IMR-90 (cell line): ENCODE data around the gene IFIT5. TPM values are rescaled to one million over a fixed set of nuclear protein-coding genes. Genes with fewer than 3 reads are reported as not detected.
"Not testable (repeated sequence)": the region's sequence is repeated elsewhere in the genome, so short reads cannot be mapped to it uniquely, and the experiment has no call there.

Source experiments
- ATAC-seq: fragments of 200-7000 bp; cut with Tn5 transposase; 2 replicates; pipeline ENCODE4 v1.9.1; 2020; ENCODE audit warnings: low read depth, mild to moderate bottlenecking, moderate library complexity
- BruUV-seq: library from RNA; stranded (reverse); fragments of 400-500 nt; replicated peaks from 2 replicates; lab custom pipeline; 2021; lab: Mats Ljungman, UMichigan
- CTCF ChIA-PET: fragments of 300-600 bp; formaldehyde crosslinking; extraction: SDS; loops from one replicate; lab custom pipeline; 2021; ENCODE audit warnings: antibody characterized with exemption; lab: Yijun Ruan, JAX
- POLR2A ChIA-PET: fragments of 300-600 bp; sonication (Branson Sonifier 250); formaldehyde crosslinking; loops from one replicate; lab custom pipeline; 2022; ENCODE audit warnings: antibody characterized with exemption; ENCODE audit not compliant: unreplicated experiment; lab: Charles Lee
- DNase-seq: peaks from one replicate; pipeline ENCODE4 v3.0.0; 2013
- H2AFZ ChIP-seq: replicated peaks from 2 replicates; pipeline ENCODE3; 2013; ENCODE audit warnings: low read length, mild to moderate bottlenecking; ENCODE audit not compliant: poor library complexity
- H2AK5ac ChIP-seq: 2 replicates; pipeline ENCODE4 v1.6.1; 2013; ENCODE audit warnings: low read depth, low read length, inconsistent platforms
- H2AK9ac ChIP-seq: replicated peaks from 2 replicates; pipeline ENCODE3; 2013; ENCODE audit warnings: mild to moderate bottlenecking, low read depth, low read length, moderate library complexity; ENCODE audit not compliant: poor library complexity
- H2BK120ac ChIP-seq: 2 replicates; pipeline ENCODE4 v1.6.1; 2013; ENCODE audit warnings: low read depth, low read length, inconsistent platforms
- H2BK15ac ChIP-seq: 3 replicates; pipeline ENCODE4 v1.6.1; 2013; ENCODE audit warnings: low read depth, low read length, inconsistent platforms
- H2BK20ac ChIP-seq: 2 replicates; pipeline ENCODE4 v1.6.1; 2013; ENCODE audit warnings: low read depth, mild to moderate bottlenecking, inconsistent platforms, low read length, moderate library complexity
- H2BK5ac ChIP-seq: 2 replicates; pipeline ENCODE4 v1.6.1; 2013; ENCODE audit warnings: mild to moderate bottlenecking, low read depth, low read length, inconsistent platforms; ENCODE audit not compliant: poor library complexity, severe bottlenecking
- H3K14ac ChIP-seq: replicated peaks from 2 replicates; pipeline ENCODE4 v1.6.1; 2013; ENCODE audit warnings: low read depth, low read length, inconsistent platforms
- H3K18ac ChIP-seq: 2 replicates; pipeline ENCODE4 v1.6.1; 2013; ENCODE audit warnings: low read depth, low read length, control low read depth
- H3K23ac ChIP-seq: 2 replicates; pipeline ENCODE4 v1.6.1; 2013; ENCODE audit warnings: low read depth, low read length, inconsistent platforms
- H3K27ac ChIP-seq: 2 replicates; pipeline ENCODE4 v1.5.1; 2013; ENCODE audit warnings: mild to moderate bottlenecking, control low read depth, low read length; ENCODE audit not compliant: insufficient read depth
- H3K27me3 ChIP-seq: 2 replicates; pipeline ENCODE4 v1.6.1; 2013; ENCODE audit warnings: low read length; ENCODE audit not compliant: control insufficient read depth, insufficient read depth
- H3K36me3 ChIP-seq: 2 replicates; pipeline ENCODE4 v1.6.1; 2013; ENCODE audit warnings: low read length, mixed read lengths; ENCODE audit not compliant: control insufficient read depth, insufficient read depth
- H3K4ac ChIP-seq: 2 replicates; pipeline ENCODE4 v1.6.1; 2013; ENCODE audit warnings: low read depth, low read length, inconsistent platforms
- H3K4me1 ChIP-seq: 2 replicates; pipeline ENCODE4 v1.6.1; 2013; ENCODE audit warnings: low read length, mixed read lengths; ENCODE audit not compliant: control insufficient read depth, insufficient read depth
- H3K4me2 ChIP-seq: 2 replicates; pipeline ENCODE4 v1.6.1; 2013; ENCODE audit warnings: low read depth, mild to moderate bottlenecking, control low read depth, low read length, moderate library complexity
- H3K4me3 ChIP-seq: 2 replicates; pipeline ENCODE4 v1.5.1; 2013; ENCODE audit warnings: low read depth, mild to moderate bottlenecking, control low read depth, low read length, moderate library complexity; ENCODE audit not compliant: insufficient read depth
- H3K56ac ChIP-seq: 2 replicates; pipeline ENCODE4 v1.6.1; 2013; ENCODE audit warnings: low read length, inconsistent platforms; ENCODE audit not compliant: insufficient read depth; ENCODE audit errors: extremely low read depth
- H3K79me1 ChIP-seq, 2 experiments: 2 replicates each; pipeline ENCODE4 v1.6.1; 2013; ENCODE audit warnings: low read length in 2 of 2, inconsistent platforms in 1 of 2, low read depth in 1 of 2
- H3K9ac ChIP-seq: 2 replicates; pipeline ENCODE4 v1.6.1; 2013; ENCODE audit warnings: low read depth, low read length, control low read depth
- H3K9me1 ChIP-seq: 2 replicates; pipeline ENCODE4 v1.6.1; 2013; ENCODE audit warnings: low read length, inconsistent platforms; ENCODE audit not compliant: insufficient read depth
- H3K9me3 ChIP-seq: 2 replicates; pipeline ENCODE4 v1.6.1; 2013; ENCODE audit warnings: low read length; ENCODE audit not compliant: control insufficient read depth, insufficient read depth
- H4K20me1 ChIP-seq: 2 replicates; pipeline ENCODE4 v1.6.1; 2013; ENCODE audit warnings: low read length, inconsistent platforms; ENCODE audit not compliant: insufficient read depth
- H4K5ac ChIP-seq: 2 replicates; pipeline ENCODE4 v1.6.1; 2013; ENCODE audit warnings: mild to moderate bottlenecking, low read depth, low read length, control low read depth
- H4K8ac ChIP-seq, 2 experiments: 2 replicates each; pipeline ENCODE4 v1.6.1; 2013; ENCODE audit warnings: low read depth in 2 of 2, low read length in 2 of 2, control low read depth in 1 of 2, inconsistent platforms in 1 of 2
- H4K91ac ChIP-seq: 2 replicates; pipeline ENCODE4 v1.6.1; 2013; ENCODE audit warnings: low read depth, low read length, inconsistent platforms; ENCODE audit not compliant: insufficient read depth
- WGBS, 2 experiments: methylation state at CpG; one replicate each; pipeline versions ENCODE4 v1.1.5 to v1.1.7; 2013; ENCODE audit warnings: missing lambda C conversion rate in 2 of 2; ENCODE audit not compliant: insufficient read length in 1 of 2; ENCODE audit errors: extremely low coverage in 2 of 2; 5-methylcytosine and 5-hydroxymethylcytosine counted together
- dilution Hi-C: fragments of 300-500 bp; cut with HindIII; formaldehyde crosslinking; loops from one replicate; pipeline ENCODE4 v1.14.3; 2018; ENCODE audit warnings: low sequenced_read_pairs; ENCODE audit not compliant: unreplicated experiment
- in situ Hi-C: fragments of 300-500 bp; cut with MboI; formaldehyde crosslinking; loops from 3 replicates; pipeline ENCODE4 v1.14.3; 2019; ENCODE audit warnings: low sequenced_read_pairs, inconsistent platforms, mixed read lengths
- intact Hi-C: fragments of 100-400 bp; cut with micrococcal nuclease; formaldehyde crosslinking; loops from 2 replicates; pipeline ENCODE4 v1.10.0; 2022
- polyA plus RNA-seq, 3 experiments: library from polyadenylated mRNA; depleted of rRNA; stranded (reverse); fragments of >200 nt; gene quantifications; 2 replicates each; pipeline ENCODE4 v1.2.3, GENCODE V29; 2012; ENCODE audit warnings: low replicate concordance in 1 of 3
- total RNA-seq: library from RNA; depleted of rRNA; stranded (reverse); fragments of >200 nt; gene quantifications from 2 replicates; pipeline ENCODE4 v1.2.3, GENCODE V29; 2012

IFIT5 gene
- total and polyA plus RNA-seq, 2 of the 4 experiments (the other 2 are of a cell fraction) = 5.2 to 18.1 TPM

GRCh38 chr10:89409282-89409681 is 5.1 kb upstream of the IFIT5 start:
- 100% methylated on average over 3 of the region's 5 CpGs; no CpG with 5 or more reads in 1 of the 2 experiments for WGBS, 2 experiments
- DNase-seq, H3K9me1 ChIP-seq, H3K27ac ChIP-seq, H3K4me3 ChIP-seq, dilution Hi-C loops, H3K4ac ChIP-seq, in situ Hi-C loops, H3K56ac ChIP-seq, intact Hi-C loops, H2AK5ac ChIP-seq, H4K8ac ChIP-seq, CTCF ChIA-PET, H4K20me1 ChIP-seq, H2BK15ac ChIP-seq, H2AFZ ChIP-seq, H3K9ac ChIP-seq, H3K4me1 ChIP-seq, H3K4me2 ChIP-seq, H3K14ac ChIP-seq, H3K9me3 ChIP-seq, H3K27me3 ChIP-seq, H3K79me1 ChIP-seq, H2BK120ac ChIP-seq, H4K5ac ChIP-seq, H2AK9ac ChIP-seq, BruUV-seq, H3K18ac ChIP-seq, ATAC-seq, H2BK5ac ChIP-seq, H3K36me3 ChIP-seq, H3K23ac ChIP-seq, POLR2A ChIA-PET, H4K91ac ChIP-seq, H2BK20ac ChIP-seq: not testable (repeated sequence)

GRCh38 chr10:89410551-89410950 is 3.8 kb upstream of the IFIT5 start:
- in situ Hi-C loops, H3K4me2 ChIP-seq: not testable (repeated sequence)

More at GRCh38 chr10:89410551-89410950, 3.8 kb upstream of the IFIT5 start:
- H3K4me1 ChIP-seq, H3K9me1 ChIP-seq, CTCF ChIA-PET, H3K4me3 ChIP-seq, H2AK5ac ChIP-seq, H2AFZ ChIP-seq, BruUV-seq, H2BK5ac ChIP-seq, H2BK15ac ChIP-seq, H3K23ac ChIP-seq, intact Hi-C loops, ATAC-seq, DNase-seq, dilution Hi-C loops, H4K20me1 ChIP-seq, H3K9me3 ChIP-seq, H3K56ac ChIP-seq, H2AK9ac ChIP-seq, H4K8ac ChIP-seq, POLR2A ChIA-PET, H2BK120ac ChIP-seq, H3K36me3 ChIP-seq, H3K18ac ChIP-seq, H3K14ac ChIP-seq, H3K27me3 ChIP-seq, H3K27ac ChIP-seq, H4K91ac ChIP-seq, H4K5ac ChIP-seq, H3K4ac ChIP-seq, H3K9ac ChIP-seq, H2BK20ac ChIP-seq: not testable (repeated sequence)
- no CpG with 5 or more reads among the region's 5 CpGs for WGBS, 2 experiments
- peaks cover 3 to 15% of the 10 kb centered on the region in 2 experiments; a peak in 2 of 4 replicates for H3K79me1 ChIP-seq
